NCI-H2081 treated with DMSO at 0.1 percent for 48 hours (cell line): ENCODE measurements around the gene PRR5.

ENCODE experiments used
- DNase-seq: peaks from one replicate; lab custom pipeline; 2025; lab: John Stamatoyannopoulos, UW

PRR5 gene

DNA sequence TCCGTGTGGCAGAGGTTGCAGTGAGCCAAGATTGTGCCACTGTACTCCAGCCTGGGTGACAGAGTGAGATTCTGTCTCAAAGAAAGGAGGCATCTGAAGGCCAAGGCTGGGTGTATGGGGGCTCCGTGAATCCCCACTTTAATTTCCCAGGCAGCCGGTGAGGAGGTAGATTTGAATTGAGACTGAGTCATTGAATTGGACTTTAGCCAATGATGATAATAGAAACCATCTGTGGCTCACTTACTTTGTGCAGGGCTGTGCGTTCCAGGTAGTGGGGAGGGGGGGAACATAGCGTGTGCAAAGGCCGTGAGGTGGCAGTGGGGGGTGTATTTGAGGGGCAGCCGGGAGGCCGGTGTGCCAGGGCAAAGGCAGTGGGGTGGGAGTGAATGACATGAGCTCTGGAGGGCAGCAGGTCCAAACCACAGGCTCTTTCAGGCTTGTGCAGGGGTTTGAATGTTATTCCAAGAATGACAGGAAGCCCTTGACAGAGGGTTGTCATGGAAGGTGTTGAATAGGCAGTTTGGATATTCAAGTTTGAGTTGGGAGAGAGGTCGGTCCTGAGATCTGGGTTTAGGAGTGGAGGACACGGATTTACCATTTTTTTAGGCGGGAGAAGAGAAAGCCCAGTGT, 56.5 kb downstream of the PRR5 start:
- peak; percentile 9 for DNase-seq

DNA sequence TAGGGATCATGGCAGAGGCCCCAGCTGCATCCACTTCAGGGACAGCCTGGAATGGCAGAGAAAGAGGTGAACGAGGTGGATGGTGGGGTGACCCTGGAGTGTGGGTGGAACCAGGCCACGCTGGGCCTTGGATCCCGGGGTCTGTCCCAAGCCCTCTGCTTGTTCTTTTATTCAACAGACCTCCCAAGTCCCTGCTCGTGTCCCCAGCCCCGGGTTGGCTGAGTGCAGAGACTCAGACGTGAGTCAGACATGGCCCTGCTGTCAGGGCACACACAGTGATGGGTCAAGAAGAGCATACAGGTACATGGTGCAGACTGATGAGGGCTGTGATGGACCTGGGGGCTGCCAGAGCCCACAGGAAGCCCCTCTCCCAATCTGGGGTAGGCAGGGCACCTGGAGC, 57.0 kb downstream of the PRR5 start:
- no peak for DNase-seq

DNA sequence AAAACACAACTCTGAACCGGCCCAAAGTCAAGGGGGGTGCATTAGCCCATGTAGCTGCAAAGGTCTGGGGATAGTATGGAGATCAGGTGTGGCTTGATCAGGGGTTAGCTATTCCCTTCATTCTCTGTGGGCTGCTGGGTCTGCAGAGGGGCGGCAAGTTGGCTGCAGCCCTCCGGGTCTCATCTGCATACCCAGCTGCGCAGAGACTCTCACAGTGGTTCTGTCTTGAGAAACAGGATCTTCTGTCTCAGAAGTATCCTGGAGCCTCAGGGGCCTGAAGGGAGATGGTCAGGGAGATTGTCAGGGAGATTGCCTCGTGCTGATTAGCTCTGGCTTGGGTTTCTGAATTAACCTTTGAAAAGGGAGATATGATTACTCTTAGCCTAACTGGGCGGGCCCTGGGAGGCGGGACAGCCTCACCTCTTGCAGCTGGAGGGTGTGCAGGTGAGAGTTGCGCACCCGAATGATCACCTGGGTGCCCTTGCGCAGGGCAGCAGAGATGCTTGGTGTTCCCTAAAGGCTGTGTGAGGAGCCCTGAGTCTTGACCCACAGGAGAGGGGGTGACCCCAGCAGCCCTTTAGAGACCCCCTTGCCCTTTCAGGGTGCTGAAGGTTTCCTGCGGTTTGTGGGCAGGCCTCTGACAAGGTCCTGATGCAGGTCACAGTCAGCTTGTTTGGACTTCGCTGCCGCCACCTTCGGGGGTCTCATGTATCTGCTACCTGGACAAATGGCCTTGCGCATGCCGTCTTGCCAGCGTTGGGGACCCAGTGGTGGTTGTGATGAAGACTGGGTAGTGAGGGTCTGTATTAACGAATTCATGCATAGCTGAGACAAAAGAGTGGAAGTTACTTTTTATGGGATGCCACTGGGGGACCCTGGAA, 57.7 kb downstream of the PRR5 start:
- DNase-seq, result no peak

DNA sequence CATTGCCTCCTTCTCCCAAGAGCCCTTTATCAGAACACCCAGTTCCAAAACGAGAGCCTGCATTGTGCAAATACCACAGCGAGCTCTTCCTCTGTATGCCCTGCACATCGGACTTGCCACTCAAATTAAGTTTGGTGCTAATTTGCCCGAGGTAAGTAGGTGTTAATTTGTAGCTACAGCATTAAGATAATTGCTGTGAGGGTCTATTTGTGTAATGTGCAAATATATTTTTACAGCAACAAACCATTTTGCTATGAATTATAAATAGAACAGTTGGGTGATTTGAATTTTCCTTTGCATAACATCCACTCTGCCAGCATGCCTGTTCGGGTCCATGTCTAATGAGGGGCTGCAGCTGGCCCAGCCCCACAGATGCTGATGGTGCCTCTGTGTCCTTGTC, 58.5 kb downstream of the PRR5 start:
- no peak for DNase-seq

DNA sequence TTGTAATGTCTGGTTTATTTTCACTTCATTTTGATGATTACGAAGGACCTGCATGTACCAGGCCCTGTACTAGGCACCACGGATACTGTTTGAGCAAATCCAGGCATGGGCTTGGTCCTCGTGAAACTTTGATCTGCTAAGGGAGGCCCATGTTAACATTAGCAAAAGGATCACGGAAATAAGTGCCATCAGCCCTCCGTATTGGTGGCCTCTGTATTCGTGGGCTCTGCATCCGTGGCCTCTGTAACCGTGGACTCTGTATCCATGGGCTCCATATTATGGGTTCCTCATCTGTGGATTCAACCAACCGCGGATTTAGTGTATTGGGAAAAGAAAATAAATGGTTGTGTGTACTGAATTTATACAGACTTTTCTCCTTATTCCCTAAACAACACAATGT, 59.0 kb downstream of the PRR5 start:
- no peak for DNase-seq

DNA sequence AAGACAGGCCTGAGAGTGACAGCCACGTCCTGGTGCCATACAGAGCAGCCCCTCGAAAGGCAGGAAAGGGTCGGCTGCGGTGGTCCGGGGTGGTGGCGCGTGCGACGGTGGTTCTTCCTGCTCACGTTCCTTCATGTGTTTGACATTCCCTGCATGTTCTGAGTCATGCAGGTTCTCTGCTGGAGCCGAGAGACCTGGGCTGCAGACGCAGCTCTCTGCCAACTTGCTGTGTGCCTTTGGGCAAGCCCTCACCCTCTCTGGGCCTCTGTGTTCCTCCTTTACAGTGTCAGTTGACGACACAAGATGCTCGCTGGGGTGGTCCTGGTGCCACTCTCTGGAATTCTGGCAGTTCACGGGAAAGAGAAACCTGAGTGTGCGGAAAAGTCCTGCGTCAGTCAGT, 62.4 kb downstream of the PRR5 start:
- no peak for DNase-seq

DNA sequence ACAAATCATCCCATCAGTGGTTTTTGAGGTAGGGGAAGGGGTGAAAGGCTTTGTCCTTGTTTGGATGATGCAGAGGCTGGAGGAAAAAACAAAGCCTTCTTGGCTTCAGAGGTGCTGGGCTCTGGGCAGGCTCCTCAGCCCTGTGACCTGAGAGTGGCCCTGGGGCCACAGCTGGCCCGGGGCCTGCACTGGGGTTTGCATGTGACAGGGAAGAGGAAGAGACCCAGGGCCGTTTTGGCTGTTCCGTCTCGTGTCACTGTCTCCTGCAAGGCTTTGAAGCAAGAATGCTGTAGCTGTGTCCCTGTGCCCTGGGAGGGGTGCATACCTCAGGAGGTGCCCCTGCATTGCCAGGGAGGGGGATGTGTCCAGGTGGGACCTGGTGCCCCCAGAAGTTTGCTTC, 63.0 kb downstream of the PRR5 start:
- DNase-seq, result no peak

DNA sequence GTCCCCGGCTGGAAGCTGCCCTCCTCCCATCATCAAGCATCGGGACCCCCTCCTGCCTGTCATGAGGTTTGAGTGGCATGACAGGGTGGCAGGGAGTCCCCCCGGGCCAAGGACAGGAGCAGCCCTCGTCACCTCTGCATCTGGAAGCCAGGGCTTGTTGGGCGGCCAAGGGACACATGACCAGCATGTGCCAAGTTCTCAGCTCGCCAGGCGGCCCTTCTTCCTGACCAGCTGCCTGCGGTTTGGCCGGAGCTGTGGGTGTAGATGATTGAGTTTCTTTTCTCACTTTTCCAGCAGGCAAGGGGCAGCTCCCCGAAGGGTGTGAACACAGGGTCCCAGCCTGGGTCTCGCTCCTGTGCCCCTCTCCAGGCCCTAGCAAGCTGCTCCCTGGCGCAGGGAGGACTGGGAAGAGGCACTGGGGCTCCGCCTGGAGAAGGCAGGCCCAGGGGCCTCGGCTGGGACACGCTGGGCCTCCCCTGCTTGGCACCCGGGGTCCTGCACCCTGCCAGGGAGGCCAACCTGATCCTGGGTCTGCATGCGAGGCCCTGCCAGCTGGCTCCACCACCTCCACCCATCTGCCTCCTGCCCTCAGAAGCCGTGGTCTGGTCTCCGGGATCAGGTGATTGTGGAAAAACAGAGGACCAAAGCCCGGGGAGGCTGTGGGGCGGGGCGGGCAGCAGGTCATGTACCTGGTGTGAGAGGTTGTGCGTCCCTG, 63.7 kb downstream of the PRR5 start:
- no peak for DNase-seq

DNA sequence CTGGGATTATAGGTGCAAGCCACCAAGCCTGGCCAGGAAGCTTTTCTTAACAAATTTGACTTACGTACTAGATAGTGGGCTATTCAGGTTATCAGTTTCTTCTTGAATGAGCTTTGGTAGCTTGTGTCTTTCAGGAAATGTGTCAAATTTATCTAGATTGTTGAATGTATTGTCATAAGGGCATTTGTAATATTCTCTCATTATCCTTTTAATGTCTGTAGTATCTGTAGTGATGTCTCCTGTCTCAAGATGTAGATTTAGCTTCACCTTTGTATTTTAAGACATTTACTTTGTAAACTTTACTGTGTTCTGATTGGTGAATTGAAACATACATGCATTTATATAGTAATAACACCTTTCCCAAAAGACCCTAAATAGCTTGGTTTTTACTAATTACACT, 71.1 kb downstream of the PRR5 start:
- DNase-seq, result no peak

DNA sequence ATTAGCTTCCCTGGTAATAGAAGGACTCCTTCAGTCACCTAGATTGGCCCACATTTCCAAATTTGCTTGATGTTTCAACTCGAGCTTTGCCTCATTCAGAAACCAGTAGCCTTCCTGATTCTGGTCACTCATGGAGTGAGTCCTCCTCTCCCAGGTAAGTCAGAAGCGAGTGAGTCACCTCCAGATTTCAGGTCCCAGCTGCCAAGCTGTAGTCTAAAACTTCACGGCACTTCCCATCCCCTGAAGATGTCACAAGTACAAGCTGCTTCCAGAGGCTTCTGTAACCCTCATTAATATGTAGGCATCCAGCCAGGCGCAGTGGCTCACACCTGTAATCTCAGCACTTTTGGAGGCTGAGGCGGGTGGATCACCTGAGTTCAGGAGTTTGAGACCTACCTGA, 73.9 kb downstream of the PRR5 start:
- no peak for DNase-seq

DNA sequence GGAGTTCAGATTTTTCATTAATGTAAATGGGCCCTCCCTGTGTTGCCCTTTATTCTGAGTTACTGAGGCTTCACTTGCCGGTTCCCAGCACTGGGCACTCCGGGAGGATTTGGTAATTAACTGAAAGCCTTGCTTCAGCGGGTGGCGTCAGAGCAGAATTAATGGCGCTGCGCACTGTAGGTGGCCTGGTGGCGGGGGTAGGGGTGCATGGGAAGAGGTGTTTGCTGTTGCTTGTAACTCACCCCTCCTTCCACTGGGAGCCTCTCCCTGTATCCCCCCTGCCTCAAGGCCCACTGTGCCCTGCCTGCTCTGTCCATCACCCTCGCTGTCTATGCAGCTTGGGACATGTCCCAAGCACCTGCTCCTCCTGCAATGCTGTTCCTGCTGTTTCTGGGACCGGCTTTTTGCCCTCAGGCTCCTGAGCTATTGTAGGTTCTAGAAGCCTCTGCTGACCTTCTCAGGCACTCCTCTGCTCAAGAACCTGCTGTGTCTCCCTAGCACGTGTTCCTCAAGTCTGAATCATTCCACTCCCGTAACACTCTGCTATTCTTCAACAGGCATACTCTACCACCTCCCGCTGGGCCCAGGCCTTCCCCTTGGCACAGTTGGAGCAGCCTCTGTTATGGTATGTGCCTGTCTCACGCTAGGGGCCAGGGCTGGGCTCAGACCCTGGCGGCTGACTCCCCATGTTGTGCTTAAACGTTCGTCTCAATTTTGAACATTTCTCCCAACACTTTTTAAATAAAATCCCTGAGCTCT, 74.8 kb downstream of the PRR5 start:
- no peak for DNase-seq

DNA sequence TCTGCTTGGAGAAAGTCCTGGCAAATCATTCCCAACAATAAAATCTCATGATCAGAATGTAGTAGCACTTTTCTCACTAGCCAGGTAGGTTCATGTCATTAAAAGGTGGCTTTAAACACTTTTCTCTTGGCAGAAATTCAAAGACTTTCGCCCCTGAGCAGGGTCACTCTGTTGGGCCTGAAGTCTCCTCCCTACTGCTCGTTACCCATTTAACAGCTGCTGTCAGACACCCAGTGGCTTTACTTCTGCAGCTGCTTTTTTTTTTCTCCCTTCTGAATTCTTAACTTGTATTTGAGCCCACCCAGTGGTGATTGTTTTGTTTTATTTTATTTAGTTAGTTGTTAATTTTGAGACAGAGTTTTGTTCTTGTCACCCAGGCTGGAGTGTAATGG, 75.4 kb downstream of the PRR5 start:
- no peak for DNase-seq

DNA sequence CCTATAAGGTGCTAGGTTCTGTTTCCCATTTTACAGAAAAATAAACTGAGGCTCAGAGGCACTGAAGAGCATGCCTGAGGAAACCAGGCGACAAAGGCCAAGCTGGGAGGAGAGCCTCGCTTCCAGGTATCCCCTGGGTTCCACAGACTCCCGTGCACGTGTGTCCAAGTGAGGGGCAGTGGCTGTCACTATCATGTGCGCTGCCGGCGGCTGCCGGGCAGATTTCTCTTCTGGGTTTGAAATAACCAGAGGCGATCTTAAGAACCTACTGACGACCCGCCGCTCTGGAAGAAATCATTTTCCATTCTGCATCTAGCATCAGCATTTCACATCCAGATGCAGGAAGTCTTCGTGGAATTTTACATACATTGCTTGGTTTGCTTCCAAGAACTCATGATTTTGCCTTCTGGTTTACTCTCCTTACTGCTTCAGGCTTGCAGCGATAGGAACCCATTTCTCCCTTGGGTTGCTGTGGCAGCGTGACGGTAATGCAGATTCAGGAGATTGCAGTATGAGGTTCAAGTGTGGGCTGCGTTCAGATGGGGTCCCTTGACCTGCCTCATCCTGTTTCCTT, 79.0 kb downstream of the PRR5 start:
- DNase-seq, result no peak

DNA sequence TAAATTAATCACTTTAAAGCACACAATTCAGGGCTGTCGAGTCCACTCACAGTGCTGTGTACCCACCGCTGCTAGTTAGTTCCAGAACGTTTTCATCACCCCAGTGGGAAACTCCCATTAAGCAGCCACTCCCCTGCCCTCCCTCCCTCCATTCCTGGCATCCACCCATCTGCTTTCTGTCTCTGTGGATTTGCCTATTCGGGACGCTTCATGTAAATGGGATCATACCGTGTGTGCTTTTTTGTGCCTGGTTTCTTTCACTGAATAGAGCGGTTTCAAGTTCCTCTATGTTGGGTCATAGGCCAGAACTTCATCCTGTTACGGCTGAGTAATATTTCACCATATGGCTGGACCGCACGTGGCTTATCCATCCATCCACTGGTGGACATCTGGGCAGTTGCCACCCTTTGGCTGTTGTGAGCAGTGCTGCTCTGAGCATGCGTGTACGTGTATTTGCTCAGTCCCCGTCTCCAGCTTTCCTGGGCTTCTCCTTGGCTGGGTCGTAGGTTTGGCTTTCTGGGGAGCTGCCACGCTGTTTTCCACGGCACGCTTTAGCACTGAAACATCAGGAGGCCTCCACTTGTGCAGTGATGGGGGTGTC, 80.5 kb downstream of the PRR5 start:
- no peak for DNase-seq

DNA sequence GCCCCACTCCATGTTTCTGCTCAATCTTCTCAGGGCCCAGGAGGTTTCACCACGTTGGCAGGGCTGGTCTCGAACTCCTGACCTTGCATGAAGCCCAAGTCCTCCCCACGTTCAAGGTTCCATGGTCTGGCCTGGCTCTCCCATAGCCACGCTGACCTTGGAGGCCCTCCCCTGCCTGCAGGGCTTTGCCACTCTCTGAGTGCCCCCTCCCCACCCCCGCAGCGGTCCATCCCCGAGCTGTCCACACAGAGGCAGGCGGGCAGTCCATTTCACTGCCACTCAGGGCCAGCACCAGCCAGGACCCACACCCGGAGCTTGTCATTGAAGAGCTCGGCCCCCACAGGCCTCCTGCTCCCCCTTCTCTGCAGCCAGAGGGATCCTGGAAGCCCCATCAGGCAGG, 81.1 kb downstream of the PRR5 start:
- no peak for DNase-seq

DNA sequence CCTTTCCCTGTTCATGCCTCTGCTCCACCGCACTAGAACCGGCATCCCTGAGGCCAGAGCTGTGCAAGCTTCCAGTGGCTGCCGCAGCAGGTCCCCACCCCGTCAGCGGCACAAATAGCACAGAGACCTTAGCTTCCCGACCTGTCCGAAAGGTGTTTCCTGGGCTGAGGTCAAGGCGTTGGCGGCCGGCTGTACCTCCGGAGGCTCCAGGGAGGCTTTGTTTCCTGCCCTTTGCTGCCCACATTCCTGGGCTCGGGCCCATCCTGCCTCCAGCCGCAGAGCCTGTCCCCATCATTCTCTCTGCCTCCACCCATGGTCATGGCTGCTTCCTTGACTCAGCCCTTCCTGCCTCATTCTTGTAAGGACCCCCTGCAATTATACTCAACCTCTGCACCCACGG, 81.6 kb downstream of the PRR5 start:
- DNase-seq, result no peak

DNA sequence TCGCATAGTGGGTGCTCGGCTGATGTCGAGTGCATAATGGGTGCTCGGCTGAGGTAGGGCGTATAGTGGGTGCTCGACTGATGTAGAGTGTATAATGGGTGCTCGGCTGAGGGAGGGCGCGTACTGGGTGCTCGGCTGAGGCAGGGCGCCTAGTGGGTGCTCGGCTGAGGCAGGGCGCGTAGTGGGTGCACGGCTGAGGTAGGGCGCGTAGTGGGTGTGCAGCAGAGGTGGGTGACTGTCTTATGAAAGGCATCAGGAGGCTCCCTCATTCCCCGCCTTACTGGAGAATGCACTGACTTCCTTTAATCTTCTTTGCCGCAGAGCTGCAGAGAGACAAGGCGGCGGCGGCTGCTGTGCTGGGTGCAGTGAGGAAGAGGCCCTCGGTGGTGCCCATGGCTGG, 84.1 kb downstream of the PRR5 start:
- no peak for DNase-seq

DNA sequence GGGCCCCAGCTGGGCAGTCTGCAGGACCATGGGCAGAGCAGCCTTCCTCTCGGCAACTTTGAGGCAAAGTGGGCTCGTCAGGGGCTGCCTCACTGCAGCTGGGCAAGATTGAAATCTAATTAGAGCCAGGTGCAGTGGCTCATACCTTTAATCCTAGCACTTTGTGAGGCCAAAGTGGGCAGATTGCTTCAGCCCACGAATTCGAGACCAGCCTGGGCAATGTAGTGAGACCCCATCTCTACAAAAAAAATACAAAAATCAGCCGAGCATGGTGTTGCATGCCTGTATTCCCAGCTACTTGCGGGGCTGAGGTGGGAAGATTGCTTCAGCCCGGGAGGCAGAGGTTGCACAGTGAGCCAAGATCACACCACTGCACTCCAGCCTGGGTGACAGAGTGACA, 84.6 kb downstream of the PRR5 start:
- no peak for DNase-seq
